ENCODE results near the gene ITLN2.

- no peak for TF ChIP-seq CTCF (IDR thresholded peaks at IDR 0.05)
- TF ChIP-seq POLR2AphosphoS5 (IDR thresholded peaks at IDR 0.05), result no peak
Measured at GRCh38 chr1:160945079-160945478, 9.5 kb downstream of the ITLN2 start.
